Measurements from ENCODE around the gene AKIP1.
"Not testable (repeated sequence)": the region's sequence is repeated elsewhere in the genome, so short reads cannot be mapped to it uniquely, and the experiment has no call there.

Gene AKIP1

GRCh38 chr11:8911029-8911823 is at the start of gene AKIP1:
TSS of gene AKIP1 (plus strand) at chr11:8911189. CDS start at chr11:8911450, 261 bp downstream.
- DNase-seq (ENCODE audit: low spot score) = peak; percentile 96

- no peak for DNase-seq (ENCODE audit: low spot score)
Measured at GRCh38 chr11:8863838-8864237, 47.2 kb upstream of the AKIP1 start.

- no peak for DNase-seq (ENCODE audit: low spot score)
Measured at GRCh38 chr11:8865304-8865703, 45.7 kb upstream of the AKIP1 start.

GRCh38 chr11:8867035-8867434 is 44.0 kb upstream of the AKIP1 start:
- no peak for DNase-seq (ENCODE audit: low spot score)

GRCh38 chr11:8867931-8868631 is 42.9 kb upstream of the AKIP1 start:
- DNase-seq (ENCODE audit: low spot score) = no peak

GRCh38 chr11:8870411-8871170 is 40.4 kb upstream of the AKIP1 start:
- peak; percentile 14 for DNase-seq (ENCODE audit: low spot score)

- peak; percentile 49 for DNase-seq (ENCODE audit: low spot score)
Measured at GRCh38 chr11:8871171-8871775, 39.7 kb upstream of the AKIP1 start.

- no peak for DNase-seq (ENCODE audit: low spot score)
Measured at GRCh38 chr11:8871962-8872361, 39.0 kb upstream of the AKIP1 start.

- peak; percentile 42 for DNase-seq (ENCODE audit: low spot score)
Measured at GRCh38 chr11:8873741-8874405, 37.1 kb upstream of the AKIP1 start.

GRCh38 chr11:8878771-8879170 is 32.2 kb upstream of the AKIP1 start:
- no peak for DNase-seq (ENCODE audit: low spot score)

GRCh38 chr11:8881585-8881984 is 29.4 kb upstream of the AKIP1 start:
- DNase-seq (ENCODE audit: low spot score) = not testable (repeated sequence)

GRCh38 chr11:8886322-8886721 is 24.7 kb upstream of the AKIP1 start:
- no peak for DNase-seq (ENCODE audit: low spot score)

- DNase-seq (ENCODE audit: low spot score) = not testable (repeated sequence)
Measured at GRCh38 chr11:8891185-8891584, 19.8 kb upstream of the AKIP1 start.

GRCh38 chr11:8899119-8899753 is 11.8 kb upstream of the AKIP1 start:
- DNase-seq (ENCODE audit: low spot score) = no peak

- DNase-seq (ENCODE audit: low spot score) = no peak
Measured at GRCh38 chr11:8905528-8906165, 5.3 kb upstream of the AKIP1 start.

GRCh38 chr11:8907116-8907515 is 3.9 kb upstream of the AKIP1 start:
- DNase-seq (ENCODE audit: low spot score) = no peak

GRCh38 chr11:8908099-8908498 is 2.9 kb upstream of the AKIP1 start:
- peak; percentile 40 for DNase-seq (ENCODE audit: low spot score)

GRCh38 chr11:8910649-8911026 is 351 bp upstream of the AKIP1 start:
- no peak for DNase-seq (ENCODE audit: low spot score)

- peak; percentile 77 for DNase-seq (ENCODE audit: low spot score)
Measured at GRCh38 chr11:8913961-8914660, 3.1 kb downstream of the AKIP1 start.

- no peak for DNase-seq (ENCODE audit: low spot score)
Measured at GRCh38 chr11:8914661-8915018, 3.7 kb downstream of the AKIP1 start.

Data from pons (tissue), 1 donor.